Measurements from ENCODE around the gene CDH15.

DNA sequence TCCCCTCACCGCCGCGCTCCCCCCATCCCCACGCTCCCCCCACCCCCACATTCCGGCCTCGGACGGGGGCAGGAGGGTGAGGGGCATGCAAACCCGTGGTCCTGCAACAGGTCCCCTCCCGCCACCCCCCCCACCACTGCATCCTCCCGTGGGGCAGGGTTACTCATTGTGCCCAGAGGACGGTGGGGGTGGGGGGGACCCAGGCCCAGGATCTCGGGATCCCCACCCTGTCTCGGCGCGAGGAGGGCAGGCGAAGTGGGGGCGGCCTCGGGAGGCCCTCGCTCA lies 20.3 kb downstream of the CDH15 start:
- TF ChIP-seq, protein P1, sequence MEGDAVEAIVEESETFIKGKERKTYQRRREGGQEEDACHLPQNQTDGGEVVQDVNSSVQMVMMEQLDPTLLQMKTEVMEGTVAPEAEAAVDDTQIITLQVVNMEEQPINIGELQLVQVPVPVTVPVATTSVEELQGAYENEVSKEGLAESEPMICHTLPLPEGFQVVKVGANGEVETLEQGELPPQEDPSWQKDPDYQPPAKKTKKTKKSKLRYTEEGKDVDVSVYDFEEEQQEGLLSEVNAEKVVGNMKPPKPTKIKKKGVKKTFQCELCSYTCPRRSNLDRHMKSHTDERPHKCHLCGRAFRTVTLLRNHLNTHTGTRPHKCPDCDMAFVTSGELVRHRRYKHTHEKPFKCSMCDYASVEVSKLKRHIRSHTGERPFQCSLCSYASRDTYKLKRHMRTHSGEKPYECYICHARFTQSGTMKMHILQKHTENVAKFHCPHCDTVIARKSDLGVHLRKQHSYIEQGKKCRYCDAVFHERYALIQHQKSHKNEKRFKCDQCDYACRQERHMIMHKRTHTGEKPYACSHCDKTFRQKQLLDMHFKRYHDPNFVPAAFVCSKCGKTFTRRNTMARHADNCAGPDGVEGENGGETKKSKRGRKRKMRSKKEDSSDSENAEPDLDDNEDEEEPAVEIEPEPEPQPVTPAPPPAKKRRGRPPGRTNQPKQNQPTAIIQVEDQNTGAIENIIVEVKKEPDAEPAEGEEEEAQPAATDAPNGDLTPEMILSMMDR (IDR thresholded peaks at IDR 0.05; ENCODE audit: insufficient read depth, low read depth, low read length): no peak
- TF ChIP-seq EZH2 (IDR thresholded peaks at IDR 0.05; ENCODE audit: insufficient read depth, low read length): no peak

Measured in astrocyte (in vitro differentiated cells and primary cell).